AG09319 (cell line): ENCODE measurements around the gene LCE1C.

Experiments used
- DNase-seq: peaks from one replicate; pipeline ENCODE4 v3.0.0-alpha.2; 2010; ENCODE audit warnings: low read depth; ENCODE audit errors: extremely low read depth
- TF ChIP-seq, protein P1 (sequence below): IDR thresholded peaks from 2 replicates; pipeline ENCODE4 v1.5.1; 2011; ENCODE audit warnings: low read depth, mild to moderate bottlenecking, inconsistent platforms, low read length, moderate library complexity

Gene LCE1C

GRCh38 chr1:152817309-152817708 lies 10.9 kb upstream of the LCE1C start:
- TF ChIP-seq, protein P1, sequence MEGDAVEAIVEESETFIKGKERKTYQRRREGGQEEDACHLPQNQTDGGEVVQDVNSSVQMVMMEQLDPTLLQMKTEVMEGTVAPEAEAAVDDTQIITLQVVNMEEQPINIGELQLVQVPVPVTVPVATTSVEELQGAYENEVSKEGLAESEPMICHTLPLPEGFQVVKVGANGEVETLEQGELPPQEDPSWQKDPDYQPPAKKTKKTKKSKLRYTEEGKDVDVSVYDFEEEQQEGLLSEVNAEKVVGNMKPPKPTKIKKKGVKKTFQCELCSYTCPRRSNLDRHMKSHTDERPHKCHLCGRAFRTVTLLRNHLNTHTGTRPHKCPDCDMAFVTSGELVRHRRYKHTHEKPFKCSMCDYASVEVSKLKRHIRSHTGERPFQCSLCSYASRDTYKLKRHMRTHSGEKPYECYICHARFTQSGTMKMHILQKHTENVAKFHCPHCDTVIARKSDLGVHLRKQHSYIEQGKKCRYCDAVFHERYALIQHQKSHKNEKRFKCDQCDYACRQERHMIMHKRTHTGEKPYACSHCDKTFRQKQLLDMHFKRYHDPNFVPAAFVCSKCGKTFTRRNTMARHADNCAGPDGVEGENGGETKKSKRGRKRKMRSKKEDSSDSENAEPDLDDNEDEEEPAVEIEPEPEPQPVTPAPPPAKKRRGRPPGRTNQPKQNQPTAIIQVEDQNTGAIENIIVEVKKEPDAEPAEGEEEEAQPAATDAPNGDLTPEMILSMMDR: no peak
- DNase-seq: no peak

DNA sequence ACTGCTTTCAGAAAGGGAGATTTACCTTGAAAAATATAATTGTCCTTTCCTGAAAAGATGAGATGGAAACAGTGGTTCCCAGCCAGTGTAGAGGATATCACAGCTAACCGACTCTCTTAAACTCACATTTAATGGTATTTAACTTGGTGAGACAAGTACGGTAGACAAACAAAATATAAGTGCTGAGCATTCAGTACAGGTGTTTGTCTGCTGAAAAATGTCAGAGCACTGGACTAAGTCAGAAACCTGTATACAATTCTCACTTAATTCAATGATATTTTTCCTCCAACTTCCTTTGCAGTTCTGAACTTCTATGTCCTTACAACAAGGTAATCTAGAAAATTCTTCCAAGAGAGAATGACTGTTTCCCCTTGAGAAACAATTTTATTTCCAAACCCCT lies 5.2 kb upstream of the LCE1C start, which contains the start of gene LCE1B:
LCE1B (plus strand) TSS at position 301 of the 400 bp plus-strand sequence. CDS start 476 bp downstream, outside the sequence.
- TF ChIP-seq, protein P1: no peak
- DNase-seq: no peak

DNA sequence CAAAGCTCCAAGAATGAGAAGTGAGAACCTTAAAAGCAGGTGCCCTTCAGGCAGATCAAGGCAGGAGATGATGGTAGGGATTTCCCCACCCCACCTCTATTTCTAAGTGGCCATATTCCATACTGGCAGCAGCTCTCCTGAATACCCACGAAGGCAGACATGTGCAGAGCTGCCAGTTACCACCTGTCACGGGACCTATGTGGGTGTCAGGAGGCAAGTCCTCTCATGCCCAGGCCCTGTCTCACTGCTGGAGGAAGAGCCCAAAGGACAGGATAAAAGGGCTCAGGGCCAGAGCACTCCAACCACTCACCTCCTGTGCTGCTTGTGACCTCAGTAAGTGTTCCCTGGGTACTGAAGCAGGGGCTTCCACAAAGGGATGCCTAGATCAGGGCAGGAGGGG lies 4.6 kb upstream of the LCE1C start:
- TF ChIP-seq, protein P1: no peak
- DNase-seq: no peak

GRCh38 chr1:152801333-152801732 lies 5.1 kb downstream of the LCE1C start:
- TF ChIP-seq, protein P1: no peak
- no peak for DNase-seq

GRCh38 chr1:152796421-152796820 lies 10.0 kb downstream of the LCE1C start, which contains the start of gene LCE1D:
LCE1D (plus strand) TSS chr1:152796721; CDS start chr1:152797795, 1,074 bp downstream.
- TF ChIP-seq, protein P1: no peak
- no peak for DNase-seq

DNA sequence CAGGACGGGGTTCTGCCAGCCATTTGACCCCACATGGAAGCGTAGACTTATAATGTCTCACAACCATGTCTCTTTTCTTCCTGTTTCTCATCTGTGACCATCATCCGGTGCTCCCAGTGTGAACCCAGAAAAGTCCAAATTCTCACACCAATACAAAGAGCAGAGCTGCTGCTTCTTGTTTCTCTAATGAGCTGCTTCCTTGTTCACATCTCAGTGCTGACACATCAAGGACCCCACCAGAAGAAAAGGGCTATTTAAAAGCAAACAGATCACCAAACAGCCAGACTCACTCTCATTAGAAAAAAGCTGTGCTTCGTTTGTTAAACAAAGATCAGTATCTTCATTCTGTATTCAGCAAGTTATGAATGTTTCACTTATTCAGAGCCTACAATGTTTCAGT lies 10.8 kb downstream of the LCE1C start:
- TF ChIP-seq, protein P1: no peak
- DNase-seq: no peak

GRCh38 chr1:152786077-152786476 lies 20.4 kb downstream of the LCE1C start, which contains the start of gene LCE1E:
LCE1E (plus strand) TSS chr1:152786257; CDS start chr1:152787300, 1,043 bp downstream.
- DNase-seq: no peak
- TF ChIP-seq, protein P1: no peak
